Iris pigment epithelial cell (primary cell): Measurements from ENCODE around the gene PMM1.
"Not testable (repeated sequence)": the region's sequence is repeated elsewhere in the genome, so short reads cannot be mapped to it uniquely, and the experiment has no call there.

Experiments
- DNase-seq: peaks from one replicate; pipeline ENCODE4 v3.0.0-alpha.2; 2011; ENCODE audit warnings: low read depth

Gene PMM1

DNA sequence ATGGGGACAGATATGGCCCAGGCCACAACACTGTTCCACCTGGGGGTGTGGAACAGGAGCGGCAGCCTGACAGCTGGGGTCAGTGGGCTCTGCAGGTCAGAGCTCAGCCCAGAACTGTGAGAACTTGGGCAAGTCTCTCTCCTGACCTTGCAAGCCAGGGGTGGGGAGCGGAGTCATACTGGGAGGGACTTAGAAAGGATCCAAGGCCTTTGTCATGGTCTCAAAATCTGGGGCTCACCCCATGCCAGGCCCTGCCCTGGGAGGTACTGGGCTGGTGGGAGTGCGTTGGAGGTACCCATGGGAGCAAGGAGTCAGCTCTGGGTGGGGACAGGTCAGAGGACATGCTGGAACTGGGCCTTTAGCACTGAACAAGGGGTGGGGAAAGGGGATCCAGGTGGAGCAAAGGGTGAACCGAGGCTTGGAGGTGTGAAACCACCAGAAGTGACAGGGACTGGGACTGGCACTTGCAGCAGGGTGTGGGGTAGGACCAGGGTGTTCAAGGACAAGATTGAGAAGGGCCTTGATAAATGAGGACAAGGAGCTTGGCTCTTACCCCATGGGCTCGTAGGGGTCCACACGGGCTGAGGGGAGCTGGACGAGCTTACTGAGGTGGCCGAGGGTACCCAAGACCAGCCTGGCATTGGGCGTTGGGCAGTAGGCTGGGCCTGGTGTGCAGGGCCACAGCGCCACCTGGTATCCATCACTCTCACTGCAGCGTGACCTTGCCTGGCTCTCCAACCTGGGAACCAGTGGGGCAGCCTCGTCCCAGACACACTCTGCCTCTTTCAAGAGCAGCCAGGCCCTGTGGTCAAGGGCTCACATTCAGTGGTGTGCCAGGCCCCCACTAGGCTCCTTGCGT is 7.4 kb upstream of the PMM1 start:
- peak; percentile 46 for DNase-seq

DNA sequence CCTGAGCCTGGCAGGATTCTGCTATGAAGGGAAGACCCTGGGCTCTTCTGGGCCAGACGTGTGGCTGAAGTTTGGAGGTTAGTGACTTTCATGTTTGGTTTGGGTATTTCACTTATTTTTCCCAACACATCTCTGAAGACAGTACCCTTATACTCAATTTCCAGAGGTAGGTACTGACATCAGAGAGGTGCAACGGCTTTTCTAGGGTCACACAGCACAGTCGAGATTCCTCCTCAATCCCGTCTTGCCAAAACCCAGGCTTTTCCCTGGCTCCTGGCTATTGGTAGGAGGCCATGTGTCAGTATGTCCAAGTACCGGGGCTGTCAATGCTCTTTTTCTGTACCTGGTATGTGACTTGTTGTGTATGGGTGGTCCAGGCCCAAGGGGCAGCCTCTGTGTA is 6.1 kb upstream of the PMM1 start:
- no peak for DNase-seq

DNA sequence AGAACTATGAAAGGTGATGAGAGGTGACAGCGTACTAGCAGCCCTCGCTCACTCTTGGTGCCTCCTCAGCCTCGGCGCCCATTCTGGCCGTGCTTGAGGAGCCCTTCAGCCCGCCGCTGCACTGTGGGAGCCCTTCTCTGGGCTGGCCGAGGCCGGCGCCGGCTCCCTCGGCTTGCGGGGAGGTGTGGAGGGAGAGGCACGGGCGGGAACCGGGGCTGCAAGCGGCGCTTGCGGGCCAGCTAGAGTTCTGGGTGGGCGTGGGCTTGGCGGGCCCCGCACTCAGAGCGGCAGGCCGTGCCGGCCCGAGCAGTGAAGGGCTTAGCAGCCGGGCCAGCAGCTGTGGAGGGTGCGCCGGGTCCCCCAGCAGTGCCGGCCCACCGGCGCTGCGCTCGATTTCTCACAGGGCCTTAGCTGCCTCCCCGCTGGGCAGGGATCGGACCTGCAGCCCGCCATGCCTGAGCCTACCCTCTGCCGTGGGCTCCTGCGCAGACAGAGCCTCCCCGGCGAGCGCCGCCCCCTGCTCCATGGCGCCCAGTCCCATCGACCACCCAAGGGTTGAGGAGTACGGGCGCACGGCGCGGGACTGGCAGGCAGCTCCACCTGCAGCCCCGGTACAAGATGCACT is 3.8 kb upstream of the PMM1 start:
- DNase-seq = not testable (repeated sequence)

DNA sequence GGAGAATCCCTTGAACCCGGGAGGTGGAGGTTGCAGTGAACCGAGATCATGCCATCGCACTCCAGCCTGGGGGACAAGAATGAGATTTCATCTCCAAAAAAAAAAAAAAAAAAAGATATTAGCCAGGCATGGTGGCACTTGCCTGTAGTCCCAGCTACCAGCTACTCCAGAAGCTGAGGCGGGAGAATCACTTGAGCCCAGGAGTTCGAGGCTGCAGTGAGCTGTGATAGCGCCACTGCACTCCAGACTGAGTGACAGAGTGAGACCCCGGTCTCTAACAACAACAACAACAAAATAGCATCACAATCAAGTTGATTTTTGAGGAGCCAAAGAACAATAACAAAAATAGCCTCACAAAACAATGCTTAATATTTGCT is 2.3 kb downstream of the PMM1 start:
- no peak for DNase-seq

DNA sequence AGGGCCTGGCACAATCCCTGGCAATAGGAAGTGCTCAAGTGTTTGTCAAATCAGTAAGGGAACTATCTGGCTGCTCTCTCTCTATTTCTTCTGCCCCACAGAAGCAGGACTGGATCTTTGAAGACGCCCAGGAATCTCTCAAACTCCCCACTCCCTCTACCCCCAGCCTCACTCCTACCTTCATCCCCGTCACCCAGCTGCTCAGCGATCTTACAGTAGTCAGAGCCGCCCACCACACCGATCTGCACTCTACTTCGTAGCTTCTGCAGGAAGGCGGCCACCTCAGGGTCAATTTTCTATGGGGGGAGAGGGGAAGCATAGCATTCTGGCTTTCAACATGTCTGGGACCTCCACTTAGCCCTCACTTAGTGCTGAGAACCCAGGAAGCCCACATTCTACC is 3.7 kb downstream of the PMM1 start:
- DNase-seq = no peak

DNA sequence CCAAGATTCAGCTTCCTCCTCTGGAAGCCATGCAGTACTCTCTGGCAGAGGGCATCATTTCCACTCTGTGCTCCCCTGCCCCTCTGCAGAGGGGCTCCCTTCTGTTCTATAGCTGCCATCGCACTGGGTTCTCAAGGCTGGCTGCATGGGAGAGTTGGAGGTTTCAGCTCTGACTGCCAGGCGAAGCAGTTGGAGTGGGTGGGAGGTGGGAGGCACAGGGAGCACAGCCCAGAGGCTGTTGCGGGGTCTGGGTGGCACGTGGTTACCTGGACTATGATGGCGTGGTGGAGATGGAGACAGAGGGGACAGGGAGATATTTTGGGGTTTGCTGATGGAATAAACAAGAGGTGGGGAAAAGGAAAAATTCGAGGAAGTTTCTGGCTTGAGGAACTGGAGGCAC is 4.8 kb downstream of the PMM1 start:
- no peak for DNase-seq

DNA sequence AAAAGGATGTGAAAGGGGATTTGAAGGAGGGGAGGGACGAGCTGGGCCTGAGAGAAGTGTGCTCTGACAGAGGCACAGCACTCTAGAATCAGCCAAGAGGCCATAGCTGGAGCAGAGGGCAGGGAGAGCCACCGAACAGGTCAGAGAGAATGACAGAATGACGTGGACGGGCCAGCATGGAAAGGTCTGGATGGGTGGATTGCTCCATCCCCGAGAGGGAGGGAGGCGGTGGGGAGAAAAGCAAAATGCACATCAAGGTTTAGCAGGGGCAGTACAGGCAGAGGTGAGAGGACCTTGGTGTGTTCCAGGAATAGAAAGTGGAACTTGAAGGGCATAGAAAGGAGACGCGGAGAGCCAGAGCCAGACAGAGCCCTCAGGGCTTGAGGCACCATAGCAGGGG is 6.9 kb downstream of the PMM1 start:
- DNase-seq = no peak

DNA sequence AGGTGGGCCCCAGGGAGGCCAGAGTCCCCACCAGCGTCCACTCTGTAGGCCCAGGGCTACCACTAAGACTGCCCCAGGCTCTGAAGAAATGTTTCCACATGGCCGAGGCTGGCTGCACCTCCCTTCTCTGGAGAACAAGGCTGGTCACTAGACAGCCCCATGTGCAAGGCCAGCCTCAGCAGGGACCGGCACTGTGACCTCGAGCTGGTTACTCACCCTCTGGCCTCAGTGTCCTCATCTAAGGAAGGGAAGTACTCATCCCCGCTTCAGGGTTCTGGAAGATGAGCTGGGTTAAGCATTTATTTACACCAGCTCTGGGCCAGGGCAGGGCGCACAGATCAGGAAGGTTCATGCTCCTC is 9.7 kb downstream of the PMM1 start:
- DNase-seq = no peak

DNA sequence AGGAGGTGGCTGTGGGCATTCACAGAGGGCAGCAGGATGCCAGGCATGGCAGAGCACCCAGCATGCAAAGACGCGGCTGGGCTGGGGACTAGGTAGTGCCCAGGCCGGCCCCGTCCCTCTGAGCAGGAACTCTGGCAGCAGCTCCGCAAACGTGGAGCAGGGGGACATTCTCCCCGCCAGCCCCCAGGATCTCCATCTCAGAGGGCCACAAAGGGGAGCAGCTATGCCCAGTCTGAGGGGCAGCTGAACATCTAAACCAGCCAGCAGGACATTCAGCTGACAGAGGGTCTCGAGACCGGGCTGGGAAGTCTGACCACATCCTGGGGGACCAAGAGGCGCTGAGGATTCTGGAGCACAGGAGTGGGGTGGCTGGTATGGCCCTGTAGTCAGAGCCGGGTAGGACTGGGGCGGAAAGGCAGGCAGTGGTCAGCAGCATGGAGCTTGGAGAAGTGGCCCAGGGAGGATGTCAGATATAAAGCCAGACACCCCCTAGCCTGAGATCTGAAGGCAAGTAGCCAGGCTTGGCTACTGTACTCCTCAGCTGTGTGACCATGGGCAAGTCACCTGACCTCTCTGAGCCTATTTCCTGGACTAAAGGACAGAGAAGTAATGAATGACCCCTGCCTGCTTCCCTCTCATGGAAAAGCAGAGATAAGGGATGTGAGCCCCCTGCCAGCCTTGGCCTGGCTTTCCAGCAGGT is 10.2 kb downstream of the PMM1 start:
- no peak for DNase-seq

DNA sequence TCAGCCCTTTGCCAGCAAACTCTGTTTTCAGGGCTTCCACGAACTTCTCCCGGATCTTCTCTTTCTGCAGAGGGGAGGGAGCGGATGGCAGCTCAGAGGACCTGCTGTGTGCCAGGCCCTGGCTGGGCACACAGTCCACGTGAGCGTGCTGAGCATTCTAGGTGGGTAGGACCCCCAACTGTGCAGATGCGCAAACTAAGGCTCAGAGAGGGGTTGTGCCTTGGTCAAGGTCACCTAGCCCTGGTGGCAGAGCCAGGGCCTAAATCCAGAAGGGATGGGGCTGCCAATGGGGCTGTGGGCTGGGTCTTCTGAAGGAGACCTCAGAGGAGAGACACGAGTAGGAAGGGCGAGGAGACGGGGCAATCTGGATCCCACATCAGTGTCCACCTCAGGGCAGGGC is 10.8 kb downstream of the PMM1 start:
- no peak for DNase-seq

DNA sequence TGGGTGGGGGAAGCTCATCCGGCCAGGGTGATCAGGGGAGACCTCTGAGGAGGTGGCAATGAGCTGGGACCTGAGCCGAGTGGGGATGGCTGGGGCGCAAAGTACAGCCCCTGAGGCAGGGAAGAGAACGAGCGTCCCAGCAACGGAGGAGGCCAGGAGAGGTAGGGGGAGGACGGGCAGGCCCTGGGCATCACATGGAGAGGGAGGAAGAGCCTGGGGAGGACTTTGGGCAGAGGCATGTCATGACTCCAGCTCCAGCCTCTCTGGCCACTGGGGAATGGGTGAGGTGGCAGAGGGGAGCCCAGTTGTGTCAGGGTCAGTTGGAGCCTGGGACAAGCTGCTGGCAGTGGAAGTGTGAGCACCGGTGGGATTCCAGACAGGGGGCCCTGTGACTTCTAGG is 11.5 kb downstream of the PMM1 start:
- DNase-seq = no peak

DNA sequence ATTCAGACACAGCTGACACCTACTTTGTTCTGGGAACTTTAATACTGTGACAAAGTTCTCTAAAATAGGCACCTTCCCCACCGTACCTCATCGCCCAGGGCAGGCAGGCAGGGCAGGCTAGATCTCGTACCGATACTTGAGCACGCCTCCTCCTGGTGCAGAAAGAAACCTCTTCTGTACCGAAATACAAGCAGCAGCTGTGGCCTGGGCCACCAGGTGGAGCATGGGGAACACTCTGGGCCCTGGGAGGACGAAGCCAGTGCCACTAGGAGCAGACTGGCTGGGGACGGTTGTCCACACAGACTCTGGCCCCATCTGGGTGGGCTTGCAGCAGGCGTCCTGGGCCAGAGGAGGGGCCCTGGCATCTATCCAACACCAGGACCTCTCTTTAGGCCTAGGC is 12.8 kb downstream of the PMM1 start:
- DNase-seq = peak; percentile 58

DNA sequence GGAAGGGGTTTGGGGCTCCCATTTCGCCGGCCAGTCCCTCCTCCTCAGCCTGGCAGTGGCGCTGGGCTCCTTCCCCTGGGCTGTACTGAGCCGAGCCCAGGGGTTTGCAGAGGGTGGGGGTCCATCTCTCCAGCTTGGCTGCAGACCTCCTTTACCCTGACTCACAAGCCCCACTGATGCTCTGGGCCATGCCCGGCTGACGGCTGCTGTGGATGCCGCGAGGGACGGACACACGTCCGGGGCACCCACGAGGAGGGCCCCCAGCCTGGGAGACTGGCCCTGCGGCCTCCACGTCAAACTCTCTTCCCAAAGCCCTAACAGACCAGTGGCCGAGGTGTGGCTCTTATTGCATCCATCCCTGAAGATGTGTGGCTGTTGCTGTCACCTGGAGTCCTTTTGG is 14.1 kb downstream of the PMM1 start:
- no peak for DNase-seq

DNA sequence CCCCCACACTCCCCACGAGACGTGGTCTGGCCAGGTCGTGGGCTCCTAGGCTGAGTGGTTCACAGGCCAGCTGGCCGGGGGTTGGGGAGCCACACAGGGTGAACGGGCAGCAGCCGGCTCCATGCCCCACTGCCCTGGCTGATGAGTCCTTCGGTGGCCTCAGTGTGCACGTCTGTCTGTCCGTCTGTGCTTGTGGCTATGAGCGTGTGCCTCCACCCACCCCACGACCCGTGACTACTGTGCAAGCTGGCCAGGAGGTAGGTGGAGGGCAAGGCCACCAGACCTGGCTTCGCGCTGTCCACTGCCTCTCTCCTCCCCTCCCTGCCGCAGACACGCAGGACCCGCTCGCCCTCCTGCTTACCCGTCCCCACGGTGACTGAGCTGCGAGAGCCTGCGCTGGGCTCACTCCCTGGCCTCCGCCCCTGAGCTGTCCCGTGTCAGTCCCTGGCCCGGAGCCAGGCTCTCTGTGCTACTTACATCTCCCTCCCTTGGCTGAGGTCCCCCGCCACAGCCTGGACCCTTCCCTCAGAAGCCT is 14.7 kb downstream of the PMM1 start:
- no peak for DNase-seq

DNA sequence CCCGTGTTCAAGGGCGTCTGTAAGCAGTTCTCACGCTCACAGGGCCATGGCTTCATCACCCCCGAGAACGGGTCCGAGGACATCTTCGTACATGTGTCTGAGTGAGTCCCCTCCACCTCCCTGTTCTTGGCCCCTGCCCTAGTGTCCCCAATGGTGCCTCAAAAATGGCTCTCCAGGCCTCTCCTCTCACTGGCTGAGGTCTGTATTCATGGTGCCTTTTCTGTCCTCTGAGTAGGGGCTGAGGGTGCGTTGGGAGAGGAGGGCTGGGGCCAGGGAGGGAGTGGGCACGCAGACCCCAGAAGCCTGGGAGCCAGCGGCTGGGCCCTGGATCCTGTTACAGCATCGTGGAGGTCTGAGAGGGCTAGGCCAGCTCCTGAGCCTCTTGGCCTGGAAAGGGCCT is 16.0 kb downstream of the PMM1 start:
- no peak for DNase-seq

DNA sequence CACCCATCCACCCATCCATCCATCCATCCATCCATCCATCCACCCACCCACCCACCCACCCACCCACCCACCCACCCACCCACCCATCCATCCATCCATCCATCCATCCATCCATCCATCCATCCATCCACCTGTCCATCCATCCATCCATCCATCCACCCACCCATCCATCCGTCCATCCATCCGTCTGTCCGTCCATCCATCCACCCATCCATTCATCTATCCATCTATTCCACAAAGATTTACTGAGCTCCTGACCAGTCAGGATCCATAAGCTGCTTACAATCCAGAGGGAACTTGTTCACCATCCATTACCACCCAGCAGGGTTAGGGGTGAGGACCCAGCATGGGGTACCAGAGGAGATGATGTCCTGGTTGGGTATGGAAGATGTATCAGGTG is 17.3 kb downstream of the PMM1 start:
- DNase-seq = not testable (repeated sequence)

DNA sequence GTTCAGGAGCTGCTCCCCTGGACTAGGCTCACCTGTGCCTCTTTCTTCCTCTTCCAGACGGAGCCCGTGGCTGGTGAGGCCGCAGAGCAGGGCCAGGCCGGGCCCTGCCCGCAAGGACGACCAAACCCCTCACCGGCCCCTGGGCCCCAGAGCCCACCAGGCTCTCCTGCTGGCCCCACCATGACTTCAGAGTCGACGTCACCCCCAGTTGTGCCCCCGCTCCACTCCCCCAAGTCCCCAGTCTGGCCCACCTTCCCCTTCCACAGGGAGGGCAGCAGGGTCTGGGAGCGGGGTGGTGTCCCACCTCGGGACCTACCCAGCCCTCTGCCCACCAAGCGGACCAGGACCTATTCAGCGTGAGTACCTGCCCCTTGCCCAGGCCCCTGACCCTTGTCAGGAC is 17.9 kb downstream of the PMM1 start:
- no peak for DNase-seq

DNA sequence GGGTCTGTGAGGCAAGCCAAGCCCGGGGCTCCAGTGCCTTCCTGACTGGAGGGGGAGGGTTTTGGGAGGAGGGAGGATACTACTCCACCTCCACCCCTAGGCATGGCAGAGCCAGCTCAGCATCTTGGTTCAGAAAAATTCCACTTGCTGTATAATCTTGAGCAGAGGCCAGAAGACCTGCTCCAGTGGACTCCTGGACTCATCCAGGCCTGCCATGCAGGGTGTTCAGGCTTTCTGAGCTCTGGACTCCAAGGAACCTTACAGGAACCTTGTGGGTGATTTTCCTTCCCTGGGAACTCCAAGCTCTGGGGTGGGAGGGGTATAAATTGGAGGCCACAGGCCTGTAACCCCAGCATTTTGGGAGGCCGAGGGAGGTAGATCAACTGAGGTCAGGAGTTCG is 19.4 kb downstream of the PMM1 start:
- DNase-seq = no peak

DNA sequence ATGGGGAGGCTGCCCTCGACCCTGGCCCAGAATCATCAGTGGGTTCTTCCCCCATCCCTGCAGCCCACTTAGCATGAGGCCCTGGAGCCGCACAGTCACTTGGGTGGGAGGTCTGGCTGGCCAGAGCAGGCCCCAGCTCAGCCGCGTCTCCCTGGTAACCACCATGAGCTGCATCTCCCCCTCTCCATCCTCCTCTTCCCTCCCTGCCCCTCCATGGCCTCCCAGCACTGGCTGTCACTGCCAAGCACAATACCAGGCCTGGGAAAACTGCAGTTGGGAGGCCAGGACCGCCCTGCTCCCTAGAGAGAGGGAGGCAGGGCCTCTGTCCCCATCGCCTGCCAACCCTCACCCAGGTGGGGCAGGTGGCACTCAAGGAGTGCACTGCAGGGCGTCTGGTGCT is 20.8 kb downstream of the PMM1 start:
- DNase-seq = no peak

DNA sequence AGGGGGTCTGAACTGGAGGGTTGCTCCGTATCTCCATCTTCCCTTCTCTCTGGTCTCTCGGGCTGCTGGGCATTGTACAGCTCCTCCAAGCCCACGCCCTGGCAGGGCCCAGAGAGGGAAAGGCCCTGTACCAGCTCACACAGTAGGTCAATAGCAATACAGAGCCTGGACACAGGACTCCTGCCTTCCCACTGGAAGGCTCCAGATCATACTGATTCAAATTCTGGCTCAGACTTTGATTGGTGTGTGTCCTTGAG is 22.2 kb downstream of the PMM1 start:
- DNase-seq = no peak

DNA sequence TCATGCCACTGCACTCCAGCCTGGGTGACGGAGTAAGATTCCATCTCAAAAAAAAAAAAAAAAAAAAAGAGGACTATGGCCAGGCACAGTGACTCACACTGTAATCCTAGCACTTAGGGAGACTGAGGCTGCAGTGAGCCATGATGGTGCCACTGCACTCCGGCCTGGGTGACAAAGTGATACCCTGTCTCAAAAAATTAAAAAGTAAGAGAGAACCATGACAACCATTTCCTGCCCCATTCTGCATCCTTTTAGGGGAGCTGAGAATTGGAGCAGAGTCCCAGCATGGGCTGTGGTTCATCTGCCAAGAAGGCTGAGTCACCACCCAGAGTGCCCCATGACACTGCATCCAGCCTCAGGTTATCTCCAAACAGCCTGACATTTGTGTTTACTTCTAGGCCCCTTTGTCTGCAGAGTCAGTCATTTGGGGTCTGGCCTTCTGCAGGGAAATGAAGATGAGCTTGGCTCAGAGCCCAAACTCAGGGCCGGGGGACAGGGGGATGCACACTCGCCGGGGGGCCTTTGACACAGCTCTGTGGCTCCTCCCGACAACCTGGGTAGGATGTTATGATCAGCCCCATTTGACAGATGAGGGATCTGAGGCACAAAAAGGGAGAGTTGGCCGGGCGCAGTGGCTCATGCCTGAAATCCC is 24.1 kb downstream of the PMM1 start:
- DNase-seq = peak; percentile 80

DNA sequence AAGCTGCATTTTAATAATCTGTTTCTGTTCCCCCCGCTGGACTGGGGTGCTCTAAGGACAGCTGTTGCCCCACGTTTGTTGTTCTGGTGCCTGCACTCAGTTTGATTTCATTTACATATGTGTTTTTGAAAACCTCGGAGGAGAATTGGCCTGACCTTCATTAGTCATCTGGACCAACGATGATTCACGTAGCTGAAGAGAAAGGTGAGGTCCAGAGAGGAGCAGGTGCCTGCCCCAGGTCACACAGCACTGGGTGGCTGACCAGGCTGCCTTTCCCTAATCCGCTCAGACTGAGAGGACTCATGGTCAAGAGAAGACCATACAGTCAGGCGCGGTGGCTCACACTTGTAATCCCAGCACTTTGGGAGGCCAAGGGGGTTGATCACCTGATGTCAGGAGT is 25.1 kb downstream of the PMM1 start:
- DNase-seq = peak; percentile 65
